LNCaP clone FGC (cell line): ENCODE results near the gene GMCL1.

Experiments used
- DNase-seq: peaks from one replicate; pipeline ENCODE4 v3.0.0-alpha.2; 2011; ENCODE audit warnings: low read depth
- H3K4me3 ChIP-seq: 2 replicates; pipeline ENCODE4 v1.5.1; 2011; ENCODE audit warnings: mild to moderate bottlenecking, low read depth, low read length, control low read depth
- TF ChIP-seq, protein P1 (sequence below): IDR thresholded peaks from 2 replicates; pipeline ENCODE4 v1.5.1; 2012; ENCODE audit warnings: mild to moderate bottlenecking; ENCODE audit not compliant: control insufficient read depth, insufficient read depth; ENCODE audit errors: extremely low read depth

The GMCL1 gene

DNA sequence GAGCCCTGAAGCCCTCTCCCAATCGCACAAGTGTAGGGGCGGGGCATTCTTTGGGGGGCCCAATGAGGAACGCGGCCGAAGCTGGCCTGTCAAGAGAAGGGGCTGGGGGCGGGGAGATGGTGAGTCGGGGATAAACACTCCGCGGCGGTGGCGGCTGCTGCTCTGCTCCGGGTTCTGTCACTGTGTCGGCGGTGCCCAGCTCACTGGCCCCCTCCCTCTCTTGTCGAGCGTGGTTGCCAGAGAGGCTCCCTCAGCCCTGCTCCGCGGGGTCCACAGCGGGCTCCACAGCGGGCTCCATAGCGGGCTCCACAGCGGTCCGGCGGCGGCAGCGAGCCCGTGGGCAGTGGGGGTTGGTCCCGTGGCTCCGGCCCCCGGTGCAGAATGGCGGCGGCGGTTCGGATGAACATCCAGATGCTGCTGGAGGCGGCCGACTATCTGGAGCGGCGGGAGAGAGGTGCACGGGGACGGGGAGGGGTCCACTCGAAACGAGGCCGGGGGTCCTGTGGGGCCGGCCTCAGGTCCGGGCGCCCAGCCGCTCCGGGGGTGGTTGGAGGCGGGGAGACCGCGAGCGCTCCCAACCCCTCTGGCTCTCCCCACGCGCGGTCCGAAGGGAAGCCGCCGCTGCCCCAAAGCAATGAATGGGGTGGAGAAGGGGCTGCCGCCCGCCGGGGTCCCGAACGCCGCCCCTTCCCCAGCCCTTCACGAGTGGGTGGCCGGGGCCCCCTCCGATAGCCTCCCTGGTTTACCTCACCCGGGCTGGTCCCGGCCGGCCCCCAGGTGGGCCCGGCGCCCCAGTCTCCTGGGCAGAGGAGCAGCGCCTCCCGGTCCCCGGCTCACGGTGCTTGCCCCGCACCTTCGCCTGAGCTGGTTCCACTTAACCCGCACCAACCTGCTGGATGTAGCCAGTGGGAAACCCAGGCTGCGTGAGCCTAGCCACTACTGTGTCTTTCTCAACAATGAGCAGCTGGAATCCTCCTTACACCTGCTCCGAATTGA, 85.8 kb downstream of the GMCL1 start, which contains the start of gene MXD1:
TSS of gene MXD1 (plus strand) at position 160 of the 996 bp plus-strand sequence. CDS start at position 382, 222 bp downstream.
- TF ChIP-seq, protein P1, sequence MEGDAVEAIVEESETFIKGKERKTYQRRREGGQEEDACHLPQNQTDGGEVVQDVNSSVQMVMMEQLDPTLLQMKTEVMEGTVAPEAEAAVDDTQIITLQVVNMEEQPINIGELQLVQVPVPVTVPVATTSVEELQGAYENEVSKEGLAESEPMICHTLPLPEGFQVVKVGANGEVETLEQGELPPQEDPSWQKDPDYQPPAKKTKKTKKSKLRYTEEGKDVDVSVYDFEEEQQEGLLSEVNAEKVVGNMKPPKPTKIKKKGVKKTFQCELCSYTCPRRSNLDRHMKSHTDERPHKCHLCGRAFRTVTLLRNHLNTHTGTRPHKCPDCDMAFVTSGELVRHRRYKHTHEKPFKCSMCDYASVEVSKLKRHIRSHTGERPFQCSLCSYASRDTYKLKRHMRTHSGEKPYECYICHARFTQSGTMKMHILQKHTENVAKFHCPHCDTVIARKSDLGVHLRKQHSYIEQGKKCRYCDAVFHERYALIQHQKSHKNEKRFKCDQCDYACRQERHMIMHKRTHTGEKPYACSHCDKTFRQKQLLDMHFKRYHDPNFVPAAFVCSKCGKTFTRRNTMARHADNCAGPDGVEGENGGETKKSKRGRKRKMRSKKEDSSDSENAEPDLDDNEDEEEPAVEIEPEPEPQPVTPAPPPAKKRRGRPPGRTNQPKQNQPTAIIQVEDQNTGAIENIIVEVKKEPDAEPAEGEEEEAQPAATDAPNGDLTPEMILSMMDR = no peak
- no peak for DNase-seq
- H3K4me3 ChIP-seq = peak within 1 kb of the TSS; percentile 69

DNA sequence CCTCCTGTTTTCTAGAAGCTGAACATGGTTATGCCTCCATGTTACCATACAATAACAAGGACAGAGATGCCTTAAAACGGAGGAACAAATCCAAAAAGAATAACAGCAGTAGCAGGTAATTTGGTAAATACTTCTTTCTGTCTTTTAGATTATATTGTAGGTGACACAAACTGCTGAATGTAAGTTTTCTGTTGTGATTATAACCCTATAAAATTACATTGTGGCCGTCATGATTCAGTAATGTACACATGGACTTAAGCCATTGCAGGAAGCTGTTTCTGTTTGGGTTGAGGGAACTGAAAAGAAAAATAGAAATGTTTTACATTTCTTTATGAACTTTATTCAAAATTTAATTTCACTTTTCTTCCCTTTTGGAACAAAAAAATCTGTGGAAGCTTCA, 86.6 kb downstream of the GMCL1 start:
- no peak for DNase-seq
- peak overlapping the region; percentile 69 for H3K4me3 ChIP-seq
- TF ChIP-seq, protein P1 = no peak

DNA sequence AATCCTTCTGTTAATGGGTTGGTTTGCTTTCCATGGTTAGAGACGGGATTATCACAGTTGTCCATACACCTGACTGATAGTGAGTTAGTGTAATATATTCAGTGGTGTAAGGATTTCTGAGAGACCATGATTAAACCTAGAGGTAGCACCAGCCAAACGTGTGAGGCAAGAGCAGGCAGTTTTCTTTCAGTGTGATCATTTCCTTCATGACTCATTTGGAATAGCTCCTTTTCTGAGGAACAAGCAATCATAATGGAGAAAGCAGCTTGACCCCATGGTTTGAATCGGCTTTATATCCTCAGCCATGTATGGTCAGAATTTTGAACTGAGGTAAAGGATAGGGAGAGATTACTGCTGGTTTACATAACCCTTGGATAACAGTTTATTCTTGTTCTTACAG, 88.4 kb downstream of the GMCL1 start:
- no peak overlapping the region for H3K4me3 ChIP-seq
- no peak for DNase-seq
- TF ChIP-seq, protein P1 = no peak

GRCh38 chr2:69918401-69918800, 88.9 kb downstream of the GMCL1 start:
- TF ChIP-seq, protein P1 = no peak
- no peak for DNase-seq
- no peak overlapping the region for H3K4me3 ChIP-seq

DNA sequence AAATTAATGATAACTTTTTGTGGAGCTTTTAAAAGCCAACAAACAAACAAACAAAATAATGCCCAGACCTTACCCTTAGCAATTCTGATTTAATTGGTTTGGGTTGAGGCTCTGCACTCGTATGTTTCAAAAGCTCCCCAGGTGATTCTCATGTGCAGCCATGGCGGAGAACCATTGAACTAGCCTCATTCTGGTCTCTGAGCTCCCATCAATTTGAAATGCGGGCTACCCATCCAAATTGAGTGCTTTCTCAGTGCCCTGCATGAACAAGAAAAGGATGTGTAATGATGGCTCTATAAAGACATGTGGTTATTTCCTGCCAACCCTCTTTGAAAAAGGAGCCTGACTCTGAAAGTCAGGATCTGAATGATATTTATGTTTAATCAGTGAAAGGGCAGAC, 93.7 kb downstream of the GMCL1 start:
- H3K4me3 ChIP-seq = no peak overlapping the region
- TF ChIP-seq, protein P1 = no peak
- DNase-seq = no peak

GRCh38 chr2:69926849-69927515, 97.5 kb downstream of the GMCL1 start:
- DNase-seq = no peak
- no peak overlapping the region for H3K4me3 ChIP-seq
- TF ChIP-seq, protein P1 = no peak
